RPMI8226 (cell line): ENCODE data around the gene GMDS.

ENCODE experiments used
- DNase-seq: peaks from one replicate; pipeline ENCODE4 v3.0.0-alpha.2; 2015

GMDS gene

DNA sequence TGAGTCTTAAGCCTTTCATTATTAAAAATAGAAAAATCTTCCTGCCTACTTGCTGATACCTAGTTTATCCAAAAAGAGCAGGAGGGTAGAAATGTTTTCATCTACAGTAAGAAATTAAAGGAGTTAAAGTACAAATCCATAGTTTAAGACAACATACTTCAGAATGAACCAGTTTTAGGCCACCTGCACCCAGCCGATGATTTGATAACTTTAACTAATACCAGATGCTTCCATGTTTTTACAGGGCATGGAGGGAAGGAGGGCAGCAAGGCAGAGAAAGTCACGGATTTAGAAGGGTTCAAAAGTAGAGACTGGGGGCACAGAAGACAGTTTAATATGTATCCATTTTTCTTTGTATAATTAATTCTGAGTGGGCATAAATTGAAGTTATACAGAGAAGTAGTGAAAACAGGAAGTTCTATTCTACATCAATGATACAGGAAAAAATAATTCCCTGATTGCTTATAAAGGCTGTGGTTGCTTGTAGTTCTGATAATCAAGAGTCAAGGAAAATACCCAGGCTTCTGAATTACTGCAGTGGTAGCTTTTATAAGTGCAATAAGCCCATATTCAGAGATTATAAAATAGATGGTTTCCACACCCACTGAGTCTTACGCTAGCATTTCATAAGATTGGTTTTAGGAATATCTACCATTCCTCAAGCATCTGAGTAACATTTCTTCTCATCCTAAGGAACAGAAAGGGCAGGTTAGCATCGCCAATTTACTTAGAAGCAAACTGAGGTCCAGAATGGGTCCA is 72.0 kb downstream of the GMDS start:
- DNase-seq, result no peak

DNA sequence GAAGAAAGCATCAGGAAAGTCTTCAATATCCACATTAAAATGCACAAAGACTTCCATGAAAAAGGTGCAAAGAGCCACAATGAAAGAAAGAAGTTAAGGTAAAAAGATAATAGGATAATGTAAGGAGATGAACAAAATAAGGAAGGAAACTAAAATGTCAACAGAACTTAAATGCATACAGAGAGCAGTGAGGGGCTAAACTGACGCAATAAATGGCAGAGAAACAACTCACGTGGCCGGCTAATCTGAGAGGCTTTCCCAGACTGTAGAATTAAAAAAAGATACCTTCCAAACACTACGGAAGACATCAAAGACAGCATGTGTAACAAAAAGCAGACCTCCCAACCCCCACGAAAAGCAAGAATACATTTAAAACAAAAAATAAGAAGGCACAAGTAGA is 73.7 kb downstream of the GMDS start:
- no peak for DNase-seq

DNA sequence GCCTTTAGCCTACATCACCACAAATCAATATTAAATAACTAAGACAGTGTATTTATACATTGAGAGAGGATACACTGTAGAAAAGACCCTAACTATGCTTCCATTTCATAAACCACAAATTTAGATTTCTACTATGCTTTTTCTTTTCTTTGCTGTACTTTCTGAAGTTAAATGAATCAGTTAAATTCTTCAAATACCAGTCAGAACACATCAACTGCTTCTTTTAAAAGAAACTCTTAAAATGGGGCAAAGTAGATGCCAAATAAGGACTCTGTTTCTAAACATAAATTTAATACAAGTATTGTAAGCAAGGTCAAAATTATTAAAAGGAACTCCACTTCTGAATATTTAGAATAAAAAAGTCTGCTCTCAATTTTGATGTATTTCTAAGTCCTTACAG is 76.9 kb downstream of the GMDS start:
- no peak for DNase-seq

DNA sequence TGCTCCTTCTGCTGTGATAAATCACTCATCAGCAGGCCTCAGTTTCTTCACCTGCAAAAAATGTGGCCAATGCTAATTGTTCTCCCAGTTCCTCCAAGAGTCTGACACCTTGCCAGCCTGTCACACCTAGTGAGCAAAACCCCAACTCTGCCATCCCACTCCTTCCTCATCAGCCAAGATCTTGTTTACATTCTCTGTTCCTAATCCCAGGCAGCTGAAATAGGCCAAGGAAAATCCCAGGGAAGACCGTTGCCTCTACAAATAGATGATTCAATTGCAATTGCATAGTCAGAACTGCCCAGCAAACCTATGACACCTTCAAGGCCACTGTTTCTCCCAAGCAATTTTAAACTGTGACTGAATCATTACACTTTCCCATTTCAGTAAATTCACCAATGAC is 78.7 kb downstream of the GMDS start:
- DNase-seq, result no peak

DNA sequence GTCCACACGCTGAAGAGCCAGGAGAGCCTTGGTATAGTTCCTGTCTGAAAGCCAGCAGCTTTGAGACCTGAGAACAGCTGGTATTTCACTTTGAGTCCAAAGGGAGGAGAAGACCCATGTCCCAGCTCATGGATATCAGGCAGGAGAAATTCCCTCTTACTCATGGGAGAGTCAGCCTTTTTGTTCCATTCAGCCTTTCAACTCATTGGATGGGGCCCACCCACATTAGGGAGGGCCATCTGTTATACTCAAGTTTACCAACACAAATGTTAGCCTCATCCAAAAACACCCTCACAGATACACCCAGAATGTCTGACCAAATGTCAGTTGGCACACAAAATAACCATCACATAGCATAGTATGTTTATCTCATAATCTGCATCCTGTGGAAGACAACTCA is 80.1 kb downstream of the GMDS start:
- DNase-seq, result no peak

DNA sequence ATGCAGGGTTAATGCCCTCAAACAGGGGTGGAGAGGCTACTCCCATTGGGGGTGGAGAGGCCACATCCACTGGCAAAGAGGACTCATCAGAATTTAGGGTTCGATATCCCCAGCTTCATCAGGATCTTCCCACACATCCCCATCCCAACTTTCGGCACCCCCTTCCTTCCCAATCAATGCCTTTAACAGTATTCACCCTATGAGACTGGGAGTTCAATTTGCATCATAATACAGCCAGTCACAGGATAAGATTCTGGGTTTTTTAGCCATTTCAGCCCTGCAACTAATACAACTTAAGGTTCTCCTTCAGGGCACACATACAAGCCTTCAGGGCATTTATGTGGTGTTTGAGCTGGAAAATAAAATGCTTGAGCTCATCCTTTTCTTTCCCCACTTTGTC is 80.9 kb downstream of the GMDS start:
- no peak for DNase-seq

DNA sequence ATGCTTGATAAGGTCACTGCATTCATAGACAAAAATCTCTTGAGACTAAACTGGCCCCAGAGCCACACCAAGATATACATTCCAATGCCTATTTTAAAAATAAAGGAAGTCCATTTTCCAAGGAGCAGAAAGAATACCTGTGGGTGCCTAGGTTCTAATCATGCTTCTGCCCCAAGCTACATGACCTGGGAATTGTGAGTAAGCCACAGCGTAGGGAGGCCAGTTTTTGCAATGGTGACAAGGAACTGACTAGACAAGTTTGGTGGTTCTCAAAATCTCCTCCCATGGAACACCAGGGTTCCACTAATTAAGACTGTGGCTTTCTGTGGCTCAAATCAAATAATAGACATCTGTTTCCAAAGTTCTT is 83.3 kb downstream of the GMDS start:
- no peak for DNase-seq

DNA sequence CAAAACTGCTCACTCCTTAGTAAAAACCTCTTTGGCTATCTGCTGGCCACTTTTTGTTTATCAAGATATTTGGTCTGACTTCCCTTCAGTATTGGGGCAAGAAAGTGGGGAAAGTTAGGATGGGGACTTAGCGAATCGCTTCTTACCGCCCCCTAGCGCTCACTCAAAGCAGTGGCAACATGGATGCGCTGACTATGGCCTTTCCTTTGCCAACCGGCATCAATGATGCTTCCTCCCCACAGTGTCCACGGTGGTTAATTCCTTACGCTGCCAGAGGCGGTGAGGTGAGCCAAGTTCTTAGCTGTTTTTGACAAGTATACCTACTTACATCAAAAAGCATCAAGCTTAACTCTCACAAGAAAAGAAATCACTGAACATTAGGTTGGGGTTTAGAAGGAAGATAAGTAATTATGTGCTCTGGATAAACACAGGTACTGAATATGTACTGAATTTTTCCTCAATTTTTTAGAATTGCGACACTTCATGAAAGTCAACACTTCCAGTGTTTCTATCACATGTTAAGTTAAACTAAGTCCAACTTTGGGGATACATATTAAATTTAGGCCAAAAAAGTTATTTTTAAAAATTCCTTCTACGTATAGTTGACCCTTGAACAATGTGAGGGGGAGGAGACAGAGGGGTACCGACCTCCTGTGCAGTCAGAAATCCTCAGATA is 86.7 kb downstream of the GMDS start:
- peak; percentile 14 for DNase-seq

DNA sequence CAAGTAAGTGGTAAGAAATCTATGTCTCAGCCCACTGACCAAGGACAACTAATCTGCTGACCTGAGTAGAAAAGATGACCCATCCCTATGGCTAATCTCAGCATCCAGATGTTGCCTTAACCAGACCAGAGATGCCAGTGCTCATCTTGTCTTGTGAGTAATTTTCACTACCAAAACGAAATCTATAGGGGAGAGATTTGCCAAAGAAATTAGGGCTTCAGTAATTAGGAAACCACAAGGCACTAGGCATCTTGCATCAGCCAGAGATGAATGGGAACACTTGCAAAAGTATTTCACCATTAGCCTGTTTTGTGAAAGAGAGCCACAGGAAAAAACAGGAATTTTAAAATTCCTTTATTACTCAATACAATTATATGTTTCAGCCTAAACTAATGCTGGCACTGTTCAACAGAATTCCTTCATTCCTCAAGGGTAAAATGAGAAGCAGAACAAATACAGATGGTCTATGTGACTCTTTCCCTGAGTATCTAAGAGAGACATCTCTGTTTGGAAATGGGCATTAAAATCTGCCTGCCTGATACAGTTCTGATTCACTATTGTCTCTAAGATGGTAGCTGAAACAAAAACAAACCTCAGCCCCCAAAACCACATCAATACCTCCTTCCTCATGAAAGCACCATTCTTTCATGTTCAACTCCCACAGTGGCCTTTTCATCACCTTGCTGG is 87.8 kb downstream of the GMDS start:
- no peak for DNase-seq

DNA sequence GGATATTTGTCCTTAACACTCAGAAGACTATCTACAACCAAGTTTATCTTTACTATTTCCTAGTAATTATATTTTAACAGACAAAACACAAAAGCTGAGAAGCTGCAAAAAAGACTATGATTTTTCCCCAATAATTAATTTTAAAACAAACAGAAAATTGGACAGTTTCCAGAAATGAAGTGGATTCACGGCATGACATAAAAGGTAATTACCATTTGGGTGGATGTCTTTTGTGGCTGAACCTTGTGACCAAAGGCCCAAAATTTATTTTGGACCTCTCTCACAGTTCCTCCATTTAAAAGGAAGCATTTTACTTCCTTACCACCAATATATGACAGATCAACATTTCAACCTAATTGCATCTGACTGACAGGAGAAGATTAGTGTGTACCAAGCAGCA is 90.2 kb downstream of the GMDS start:
- DNase-seq, result no peak

DNA sequence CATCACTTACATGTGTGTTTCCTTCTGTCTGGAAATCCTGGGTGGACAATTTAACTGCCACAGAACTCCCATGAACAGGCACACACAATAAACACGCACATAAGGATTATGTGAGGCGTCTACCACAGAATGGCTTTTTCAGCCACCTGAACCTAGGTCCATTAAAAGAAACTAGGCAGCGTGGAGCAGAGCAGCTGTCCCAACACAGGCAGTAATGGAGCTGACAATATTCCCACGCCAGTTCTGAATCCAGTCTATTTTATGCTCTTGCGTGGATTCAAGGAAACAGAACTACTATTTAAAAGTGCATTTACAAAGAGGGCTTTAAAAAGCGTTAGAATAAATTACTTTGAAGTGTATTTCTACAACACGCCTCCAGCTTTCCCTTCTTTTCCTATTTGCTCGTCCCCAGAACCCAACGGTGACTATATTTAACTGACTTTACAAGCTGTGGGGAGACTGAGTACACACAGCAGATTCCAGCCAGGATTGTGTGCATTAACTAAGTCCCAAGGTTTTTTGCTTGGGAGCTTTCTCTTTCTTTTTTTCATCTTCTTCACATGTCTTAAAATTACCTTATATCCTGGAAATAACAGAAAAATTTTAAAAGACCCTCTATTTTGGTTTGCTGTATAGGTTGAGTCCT is 95.9 kb downstream of the GMDS start:
- DNase-seq, result no peak

DNA sequence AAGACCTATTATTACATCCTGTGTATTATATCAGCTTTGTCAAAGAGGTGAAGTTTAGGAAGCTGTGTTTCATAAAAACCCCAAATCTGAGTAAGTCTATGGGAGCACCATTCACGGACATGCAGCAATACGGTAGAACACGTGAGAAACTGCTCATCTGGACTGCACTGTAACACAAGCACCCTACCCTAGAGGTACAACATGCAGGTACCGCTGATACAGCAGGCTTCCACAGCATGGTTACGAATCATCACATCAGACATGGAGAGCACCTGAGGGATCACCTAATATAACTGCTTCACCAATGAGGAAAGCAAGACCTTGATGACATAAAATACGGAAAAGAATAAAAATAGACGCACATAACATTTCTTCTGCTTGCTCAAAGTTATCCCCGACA is 96.7 kb downstream of the GMDS start:
- DNase-seq, result no peak

DNA sequence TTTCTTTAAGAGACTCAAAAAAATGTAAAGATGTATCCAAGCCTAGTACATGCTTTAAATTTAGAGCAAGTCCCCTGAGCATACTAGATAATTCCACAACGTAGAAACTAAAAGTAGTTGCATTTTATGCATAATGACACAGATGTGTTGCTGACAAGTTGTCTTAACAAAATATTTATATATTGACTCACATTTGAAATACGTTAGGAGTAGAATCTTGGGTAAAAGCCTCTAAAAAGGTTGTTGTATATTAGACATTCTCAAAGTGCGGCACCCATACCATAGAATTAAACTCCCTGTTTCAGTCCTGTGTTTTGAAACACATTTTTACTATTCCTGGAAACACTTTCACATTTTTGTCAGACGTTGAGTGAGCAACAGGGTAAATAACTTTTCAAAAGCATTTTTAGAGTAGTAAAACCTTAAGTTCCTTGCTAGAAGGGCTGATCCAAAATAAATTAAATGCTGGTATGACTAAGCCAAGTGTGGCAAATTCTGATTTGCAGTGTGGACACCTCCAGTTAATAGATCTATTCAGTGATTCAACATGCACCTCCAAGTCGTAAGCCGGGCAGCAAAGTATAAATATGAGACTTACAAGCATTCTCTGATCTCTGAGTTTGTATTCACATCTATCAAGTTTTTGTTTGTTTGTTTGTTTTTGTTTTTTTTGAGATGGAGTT is 97.5 kb downstream of the GMDS start:
- no peak for DNase-seq

DNA sequence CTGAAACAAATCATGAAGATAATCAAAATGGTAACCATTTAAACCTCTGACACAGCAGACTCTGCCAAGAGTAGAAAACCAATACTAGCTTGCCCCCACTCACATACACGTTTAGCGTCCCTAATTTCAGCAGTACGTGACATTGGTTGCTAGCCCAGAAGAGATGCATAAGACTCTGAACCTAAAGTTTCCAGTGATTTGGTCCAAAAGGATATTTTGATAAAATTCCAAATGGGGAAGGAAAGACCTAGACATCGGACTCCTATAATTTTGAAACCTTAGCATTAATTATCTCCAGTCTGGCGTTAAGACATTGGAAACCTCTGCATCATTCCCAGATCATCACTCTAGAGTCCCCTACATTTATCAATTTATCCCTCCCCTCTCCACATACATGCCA is 98.1 kb downstream of the GMDS start:
- no peak for DNase-seq

DNA sequence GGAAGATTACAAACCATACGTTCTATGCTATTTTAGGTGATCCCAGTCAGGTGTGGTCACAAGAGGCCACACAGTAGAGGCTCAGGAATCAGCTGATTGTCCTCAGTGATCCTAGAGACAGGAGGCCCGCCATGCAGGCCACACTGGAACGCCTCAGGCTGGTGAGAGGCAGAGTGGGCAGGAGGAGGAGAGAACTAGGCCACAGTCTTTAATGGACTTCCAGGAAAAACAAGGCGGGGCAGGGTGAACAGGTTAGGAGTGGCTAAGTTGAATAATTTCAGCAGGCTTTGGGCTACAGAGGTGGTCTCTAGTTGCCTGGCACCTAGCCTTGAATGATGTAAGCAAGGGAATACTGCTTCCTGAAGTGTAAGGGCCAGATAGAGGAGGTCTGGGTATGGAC is 101.2 kb downstream of the GMDS start:
- DNase-seq, result no peak

DNA sequence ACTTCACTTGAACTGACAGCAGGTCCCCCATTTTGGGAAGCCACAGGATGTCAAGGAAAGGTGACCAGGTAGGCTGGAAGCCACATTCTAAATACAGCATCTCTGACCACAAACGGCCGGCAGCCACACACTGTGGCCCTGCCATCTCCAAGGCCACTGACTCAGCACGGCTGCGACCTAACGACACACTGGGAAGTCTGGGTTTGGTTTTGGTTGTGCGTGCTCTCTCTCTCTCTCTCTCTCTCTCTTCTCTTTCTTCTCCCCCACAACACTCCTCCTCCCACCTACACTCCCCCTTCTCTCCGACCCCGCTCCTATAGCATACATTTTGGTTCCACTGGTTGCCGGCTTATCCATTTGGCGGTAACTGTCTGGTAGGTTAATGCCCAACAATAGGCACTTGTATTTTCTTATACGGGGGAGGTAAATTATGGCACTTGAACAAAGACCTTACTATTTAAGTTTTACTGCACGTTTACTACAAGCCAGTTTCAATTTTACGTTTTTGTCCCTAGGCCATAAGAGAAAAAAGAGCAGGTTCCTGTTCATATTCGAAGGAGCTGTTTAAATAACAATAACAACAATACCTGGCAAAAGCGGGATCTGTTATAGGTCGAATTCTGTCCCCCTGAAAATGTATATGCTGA is 103.6 kb downstream of the GMDS start:
- DNase-seq, result no peak

DNA sequence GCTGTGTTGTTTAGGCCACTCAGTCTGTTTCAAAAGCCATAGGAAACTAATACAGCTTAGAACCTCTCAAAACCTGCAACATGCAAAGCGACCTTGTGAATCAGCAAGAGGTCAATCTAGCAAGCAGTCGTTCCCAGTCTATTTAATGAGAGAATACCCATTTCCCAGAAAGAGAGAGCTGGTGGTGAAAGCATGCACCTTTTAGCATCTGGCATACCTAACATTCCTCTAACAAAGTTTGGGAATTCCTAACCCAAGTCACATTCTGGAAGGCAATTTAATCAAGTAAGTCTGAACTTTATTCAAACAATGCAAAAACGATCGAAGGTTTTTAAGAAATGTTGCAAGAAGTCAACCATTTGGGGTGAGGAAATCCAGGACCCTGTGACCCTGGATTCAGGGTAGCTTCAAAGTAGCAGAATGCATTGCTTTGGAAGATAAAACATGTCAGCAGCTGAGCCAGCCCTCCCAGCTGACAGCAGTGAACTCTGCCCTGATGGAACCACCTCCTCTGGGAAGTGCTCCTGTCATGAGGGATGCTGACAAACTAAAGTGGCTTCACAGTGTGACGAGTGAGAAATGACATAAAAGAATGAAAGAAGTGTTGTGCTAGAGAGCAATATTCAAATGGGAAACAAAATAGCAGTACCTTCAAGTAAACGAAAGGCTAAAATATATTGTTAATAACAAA is 104.8 kb downstream of the GMDS start:
- no peak for DNase-seq

DNA sequence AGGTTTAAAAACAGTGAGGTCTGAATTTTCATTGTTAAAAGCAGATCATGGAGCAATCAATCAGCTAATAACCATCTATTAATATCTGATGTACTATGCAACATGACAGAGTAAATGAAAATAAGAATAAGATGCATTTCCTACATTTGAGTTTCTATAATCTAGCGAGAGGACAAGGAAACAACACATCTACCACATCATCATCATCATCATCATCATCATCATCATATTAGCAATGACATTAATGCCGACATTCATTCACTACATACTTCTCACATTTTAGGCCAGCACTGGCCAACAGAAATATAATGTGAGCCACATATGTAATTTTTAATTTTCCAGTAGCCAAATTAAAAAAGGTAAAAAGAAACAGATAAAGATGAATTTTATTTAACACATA is 110.0 kb downstream of the GMDS start:
- no peak for DNase-seq

DNA sequence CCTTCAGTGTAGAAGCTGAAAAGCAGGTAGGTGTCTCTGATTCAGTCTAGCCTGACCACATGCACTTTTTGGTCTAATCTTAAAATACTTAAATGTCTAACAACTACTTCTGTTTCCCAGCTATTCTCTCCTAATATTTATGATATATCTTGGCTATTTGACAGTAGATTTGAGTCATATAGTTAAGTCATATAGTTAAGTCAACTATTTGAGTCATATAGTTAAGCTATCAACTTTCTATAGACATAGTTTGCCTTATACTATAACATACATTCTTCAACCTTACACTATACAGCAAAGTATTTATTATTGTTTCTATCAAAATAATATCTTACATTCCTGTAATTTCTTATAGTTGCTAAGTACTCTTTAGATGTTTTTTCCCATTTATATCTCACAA is 110.9 kb downstream of the GMDS start:
- DNase-seq, result no peak

DNA sequence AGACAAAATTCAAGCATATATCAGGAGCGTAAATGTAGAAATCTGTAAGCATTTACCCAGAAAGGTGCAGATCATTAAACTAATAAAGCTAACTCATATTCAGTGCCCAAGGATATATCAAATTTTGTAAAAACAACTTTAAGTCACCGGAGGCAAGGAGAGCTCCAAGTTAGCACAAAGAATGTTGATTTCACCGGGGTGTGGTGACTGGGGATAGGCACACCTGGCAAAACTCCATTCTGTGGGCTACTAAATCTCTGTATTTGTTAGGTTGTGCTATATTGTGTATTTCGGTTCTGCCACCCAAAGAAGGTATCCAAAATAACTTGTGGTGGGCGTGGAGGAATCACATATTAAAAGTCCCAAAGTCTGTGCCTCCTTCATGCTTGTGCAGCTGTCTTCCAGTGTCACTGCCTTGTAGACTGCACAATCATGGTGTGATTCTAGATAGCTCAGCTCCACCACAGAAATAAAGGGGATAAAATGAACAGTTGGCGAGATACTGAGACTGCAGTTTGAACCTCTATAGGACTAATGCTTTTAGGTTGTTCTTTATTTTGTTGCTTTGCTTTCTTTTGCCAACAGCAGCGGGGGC is 111.6 kb downstream of the GMDS start:
- DNase-seq, result no peak

DNA sequence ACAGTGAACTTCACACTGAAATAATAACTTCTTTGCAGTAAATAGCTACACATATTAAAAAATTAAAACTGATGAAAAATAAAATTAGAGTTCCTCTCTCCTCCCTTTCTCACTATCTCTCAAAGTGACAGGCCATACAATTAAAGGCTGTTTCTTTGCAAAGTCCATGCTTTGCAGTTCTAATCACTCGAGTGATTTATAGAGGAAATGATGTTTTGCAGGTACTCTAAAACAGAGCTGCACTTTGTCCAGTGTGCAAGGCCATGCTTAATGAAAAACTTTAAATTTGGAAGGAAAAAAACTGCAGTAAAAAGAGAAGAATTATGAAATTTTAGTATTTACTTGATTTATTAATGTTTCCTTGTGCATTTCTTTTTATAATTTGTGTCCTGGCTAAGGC is 112.5 kb downstream of the GMDS start:
- no peak for DNase-seq

DNA sequence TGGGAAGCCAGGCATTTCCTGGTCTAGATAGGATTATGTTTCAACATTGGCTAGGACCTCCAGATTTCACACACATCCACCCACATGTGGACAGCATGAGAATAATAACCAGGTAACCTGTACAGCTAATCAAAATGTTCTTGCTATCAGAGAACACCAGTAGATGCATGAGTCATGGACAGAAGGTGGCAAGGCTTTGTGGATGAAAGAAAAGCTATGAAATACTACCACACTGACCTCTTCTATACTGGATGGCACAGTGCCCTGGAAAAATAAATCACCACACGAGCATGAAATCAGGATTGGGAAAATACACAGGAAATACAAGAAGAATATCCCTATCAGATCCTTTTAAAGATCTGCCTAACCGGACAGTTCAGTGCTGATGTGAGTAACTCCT is 113.0 kb downstream of the GMDS start:
- no peak for DNase-seq
